GM21529 (cell line): ENCODE measurements around the gene REPS1.
"Not testable (repeated sequence)": the region's sequence is repeated elsewhere in the genome, so short reads cannot be mapped to it uniquely, and the experiment has no call there.

Experiments used
- ATAC-seq: cut with Tn5 transposase; IDR thresholded peaks from one replicate; pipeline ENCODE4 v1.9.1; 2021; ENCODE audit not compliant: unreplicated experiment

Gene REPS1

DNA sequence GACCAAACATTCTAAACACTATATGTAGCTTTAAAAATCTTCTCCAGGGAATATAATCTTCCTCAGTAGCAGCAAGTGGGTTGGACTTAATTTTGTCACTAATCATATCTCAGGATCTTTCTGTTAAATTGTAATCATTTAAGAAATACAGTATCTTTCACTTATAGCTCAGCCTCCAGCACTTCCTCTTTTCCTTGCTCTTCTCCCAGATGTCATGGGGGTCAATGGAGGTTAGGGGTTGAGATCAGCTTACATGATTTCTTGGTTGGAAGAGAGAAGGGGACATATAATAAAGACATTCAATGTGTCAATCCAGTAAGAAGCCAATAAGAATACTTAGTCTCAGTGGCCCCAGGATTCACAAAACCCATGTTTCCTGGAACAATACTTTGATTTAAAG lies 15.7 kb upstream of the REPS1 start:
- no peak for ATAC-seq

DNA sequence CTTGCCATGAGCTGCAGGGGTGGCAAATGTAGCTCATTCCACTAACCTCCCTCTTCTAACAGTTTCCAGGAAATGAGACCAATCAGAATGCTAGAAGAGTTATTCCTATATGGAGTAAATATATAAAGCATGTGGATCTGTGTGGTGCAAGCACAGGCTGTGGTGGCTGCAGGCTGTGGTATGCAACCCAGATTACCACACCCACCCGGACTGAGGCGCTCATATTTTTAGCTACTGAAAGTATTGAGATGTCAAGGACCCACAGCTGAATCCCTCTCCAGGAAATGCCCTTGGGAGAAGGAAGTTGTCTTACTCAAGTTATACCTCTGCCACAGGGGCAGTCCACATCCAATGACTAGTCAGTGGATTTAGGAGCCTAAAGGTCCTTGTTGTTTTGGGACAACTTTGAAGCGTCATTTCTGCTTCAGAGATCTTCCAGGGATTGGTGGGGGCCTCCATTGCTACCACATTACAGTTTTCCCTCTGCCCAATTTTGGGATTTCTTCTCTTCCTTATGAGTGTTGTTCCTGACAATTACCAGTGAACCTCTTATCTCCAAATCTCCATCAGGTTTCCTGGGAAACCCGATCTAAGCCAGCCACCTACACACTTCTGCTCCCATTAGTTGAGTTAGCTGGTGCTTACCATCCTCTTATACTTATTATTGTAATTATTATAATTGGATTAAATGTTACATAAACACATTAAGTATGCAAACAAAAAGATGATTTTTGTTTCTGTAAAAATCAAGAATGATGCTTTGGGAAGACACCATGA lies 12.1 kb upstream of the REPS1 start:
- ATAC-seq = no peak

DNA sequence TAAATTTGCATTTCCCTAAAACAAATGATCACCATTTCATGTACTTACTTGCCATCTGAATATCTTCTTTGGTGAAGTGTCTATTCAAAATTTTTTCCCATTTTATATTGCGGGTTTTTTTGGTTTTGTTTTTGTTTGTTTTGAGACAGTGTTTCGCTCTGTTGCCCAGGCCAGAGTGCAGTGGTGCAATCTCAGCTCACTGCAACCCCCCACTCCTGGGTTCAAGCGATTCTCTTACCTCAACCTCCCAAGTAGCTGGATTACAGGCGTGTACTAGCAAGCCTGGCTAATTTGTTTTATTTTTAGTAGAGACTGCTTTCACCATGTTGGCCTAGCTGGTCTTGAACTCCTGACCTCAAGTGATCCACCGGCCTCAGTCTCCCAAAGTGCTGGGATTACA lies 9.1 kb upstream of the REPS1 start:
- no peak for ATAC-seq

DNA sequence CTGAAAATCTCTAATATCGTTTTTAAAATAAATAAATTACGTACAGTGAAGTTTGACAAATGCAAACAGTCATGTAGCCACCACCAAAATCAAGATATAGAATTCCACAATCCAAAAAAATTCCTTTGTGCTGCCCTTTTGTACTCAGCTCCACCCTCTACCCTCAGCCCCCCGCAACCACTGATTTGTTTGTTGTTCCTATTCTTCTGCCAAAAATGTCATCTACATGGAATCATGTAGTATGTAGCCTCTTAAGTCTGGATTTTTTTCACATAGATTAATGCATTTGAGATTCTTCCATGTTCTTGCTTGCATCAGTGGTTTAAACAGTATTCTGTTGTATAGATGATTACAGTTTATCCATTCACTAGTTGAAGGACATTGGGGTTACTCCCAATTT lies 8.5 kb upstream of the REPS1 start:
- ATAC-seq = no peak

DNA sequence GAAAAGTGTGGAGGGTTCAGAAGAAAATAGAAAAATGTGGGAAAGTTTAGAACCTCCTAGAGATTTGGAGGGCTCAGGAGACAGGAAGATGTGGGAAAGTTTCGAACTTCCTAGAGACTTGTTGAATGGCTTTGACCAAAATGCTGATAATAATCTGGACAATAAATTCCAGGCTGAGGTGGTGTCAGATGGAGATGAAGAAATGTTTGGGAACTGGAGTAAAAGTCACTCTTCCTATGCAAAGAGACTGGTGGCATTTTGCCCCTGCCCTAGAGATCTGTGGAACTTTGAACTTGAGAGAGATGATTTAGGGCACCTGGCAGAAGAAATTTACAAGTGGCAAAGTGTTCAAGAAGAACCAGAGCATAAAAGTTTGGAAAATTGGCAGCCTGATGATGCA lies 5.4 kb upstream of the REPS1 start:
- not testable (repeated sequence) for ATAC-seq

DNA sequence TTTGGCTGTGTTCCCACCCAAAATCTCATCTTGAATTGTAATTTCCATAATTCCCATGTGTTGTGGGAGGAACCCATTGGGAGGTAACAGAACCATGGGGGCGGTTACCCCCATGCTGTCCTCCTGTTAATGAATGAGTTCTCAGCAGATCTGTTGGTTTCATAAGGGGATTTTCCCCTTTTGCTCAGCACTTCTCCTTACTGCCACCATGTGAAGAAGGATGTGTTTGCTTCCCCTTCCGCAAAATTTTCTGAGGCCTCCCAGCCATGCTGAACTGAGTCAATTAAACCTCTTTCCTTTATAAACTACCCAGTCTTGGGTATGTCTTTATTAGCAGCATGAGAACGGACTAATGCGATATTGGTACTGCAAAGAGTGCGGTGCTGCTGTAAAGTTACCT lies 4.9 kb upstream of the REPS1 start:
- not testable (repeated sequence) for ATAC-seq

DNA sequence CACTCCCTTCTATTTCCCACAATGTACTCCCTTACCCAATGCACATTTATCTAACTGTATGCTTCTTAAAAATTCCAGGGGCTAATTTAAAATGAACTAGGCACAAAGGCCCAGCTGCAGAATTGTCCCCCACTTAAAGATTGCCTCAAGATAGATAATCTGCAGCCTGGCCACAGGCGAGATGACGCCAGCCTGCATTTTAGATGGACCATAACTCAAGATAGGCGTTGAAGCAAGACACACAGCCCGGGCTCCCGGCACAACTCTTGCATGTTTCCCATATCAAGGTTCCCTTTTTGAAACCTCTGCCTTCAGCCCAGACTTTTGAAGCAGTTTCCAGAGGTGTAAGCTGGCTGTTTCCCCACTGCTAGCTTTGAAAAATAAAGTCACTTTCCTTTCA lies 3.2 kb upstream of the REPS1 start:
- no peak for ATAC-seq

DNA sequence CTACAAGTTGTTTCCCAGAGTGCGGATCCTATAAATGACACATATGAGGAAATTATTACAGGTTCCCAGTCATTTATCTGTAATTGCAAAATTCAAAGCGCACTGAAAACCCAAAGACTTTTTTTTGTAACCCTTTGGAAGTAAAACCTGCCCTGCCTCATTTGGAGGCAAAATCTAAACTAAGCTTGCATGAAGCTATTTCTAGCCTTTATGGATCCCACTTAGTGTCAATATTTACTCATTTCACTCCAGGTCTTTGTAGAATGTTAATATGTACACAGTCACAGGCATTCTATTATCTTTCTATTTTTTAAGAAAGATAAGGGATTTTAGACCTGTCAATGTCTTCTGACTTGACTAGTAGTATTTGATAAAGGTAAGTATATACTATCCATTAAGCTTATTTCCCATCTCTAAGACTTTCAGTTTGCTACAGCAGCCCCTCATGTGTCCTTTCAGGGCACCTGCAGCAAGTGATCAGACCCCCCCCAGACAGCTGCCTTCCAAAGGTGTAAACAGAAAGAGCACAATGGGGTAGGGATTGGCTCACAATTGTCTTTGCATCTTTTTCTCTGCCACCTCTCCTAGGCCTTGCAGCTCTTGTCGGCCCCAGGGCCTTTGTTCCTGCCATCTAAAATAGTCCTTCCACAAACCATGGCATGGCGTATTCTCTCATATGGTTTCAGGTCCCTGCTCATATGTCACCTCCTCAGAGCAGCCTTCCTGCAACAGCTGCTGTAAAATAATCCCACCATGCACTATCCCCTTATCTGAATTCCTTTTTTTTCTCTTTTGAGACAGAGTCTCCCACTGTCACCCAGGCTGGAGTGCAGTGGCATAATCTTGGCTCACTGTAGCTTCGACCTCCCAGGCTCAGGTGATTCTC lies 1.3 kb upstream of the REPS1 start:
- ATAC-seq = no peak

DNA sequence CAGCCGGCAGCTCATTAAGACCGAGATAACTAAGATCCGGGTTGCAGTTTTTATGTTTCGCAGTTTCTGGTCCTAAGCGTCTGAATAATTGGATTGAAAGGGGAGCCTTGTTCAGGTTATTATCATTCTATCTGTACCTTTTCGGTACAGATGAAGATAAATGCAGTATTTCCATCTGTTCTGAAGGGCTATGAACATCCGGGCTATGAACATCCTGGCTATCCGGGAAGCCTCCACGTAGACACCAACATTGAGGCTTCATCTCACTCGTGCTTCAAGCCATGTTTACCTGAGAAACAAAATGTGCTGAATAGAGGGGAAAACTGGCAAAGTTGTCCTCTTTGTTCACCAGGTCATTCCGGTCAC lies 399 bp upstream of the REPS1 start:
- ATAC-seq = peak; percentile 6

DNA sequence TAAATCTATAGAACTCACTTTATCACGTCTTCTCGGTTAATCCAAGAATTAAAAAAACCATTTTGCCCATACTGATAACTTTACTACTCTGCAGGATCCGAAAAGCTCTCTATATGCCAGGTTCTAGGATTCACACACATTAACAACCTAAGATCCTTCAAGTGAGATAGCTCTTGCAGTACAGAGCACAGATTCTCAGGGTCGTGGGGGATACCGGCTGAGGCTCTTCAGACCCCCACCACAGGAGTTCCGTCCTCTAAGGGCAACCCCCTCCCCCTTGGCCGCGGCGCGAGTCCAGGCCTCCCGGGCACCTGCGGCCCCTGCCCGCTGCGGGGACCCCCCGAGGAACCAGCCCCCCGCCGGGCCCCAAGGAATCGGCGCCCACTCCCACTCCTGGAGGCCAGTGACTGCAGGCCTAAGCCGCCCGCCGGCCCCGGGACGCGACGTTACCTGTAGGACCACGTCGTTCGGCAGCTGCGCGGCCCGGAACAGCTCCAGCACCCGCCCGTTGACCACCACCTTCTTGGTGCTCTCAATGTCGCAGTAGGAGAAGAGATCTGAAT lies 892 bp downstream of the REPS1 start:
- ATAC-seq = no peak

DNA sequence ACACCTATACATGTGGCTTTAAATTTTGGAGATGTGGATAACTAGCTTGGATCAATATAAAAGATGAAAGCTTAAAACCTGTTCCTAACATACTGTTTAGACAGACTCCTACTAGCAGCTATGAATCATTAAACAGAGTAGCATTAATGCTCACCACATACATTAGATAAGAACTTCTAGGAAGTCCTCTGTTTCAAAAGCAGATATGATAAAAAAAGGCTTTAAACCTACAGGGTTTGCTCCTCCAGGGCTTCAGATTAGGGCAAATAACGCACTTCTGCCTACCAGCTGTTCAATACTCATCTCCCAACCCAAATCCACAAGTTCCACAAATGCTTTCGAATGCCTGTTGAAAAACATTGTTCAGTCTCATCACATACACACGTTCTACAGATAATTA lies 1.5 kb downstream of the REPS1 start:
- ATAC-seq = no peak

DNA sequence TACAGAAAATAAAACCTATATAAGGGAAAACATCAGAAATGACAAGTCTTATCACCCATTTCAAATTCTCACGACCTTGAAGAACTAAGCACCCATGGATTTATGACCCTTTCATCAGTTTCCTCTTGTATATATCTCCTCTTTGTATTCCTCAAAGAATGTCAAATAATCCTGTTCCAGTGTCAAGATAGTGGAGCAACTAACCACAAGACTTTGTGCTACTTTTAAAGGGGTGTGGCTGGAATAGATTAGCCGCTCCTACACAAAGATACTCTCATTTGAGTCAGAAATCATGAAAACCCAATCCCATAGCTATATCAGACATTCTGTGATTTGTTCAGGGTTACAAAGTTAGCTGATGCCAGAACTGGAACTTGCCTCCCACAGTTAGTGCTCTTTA lies 6.6 kb downstream of the REPS1 start:
- no peak for ATAC-seq

DNA sequence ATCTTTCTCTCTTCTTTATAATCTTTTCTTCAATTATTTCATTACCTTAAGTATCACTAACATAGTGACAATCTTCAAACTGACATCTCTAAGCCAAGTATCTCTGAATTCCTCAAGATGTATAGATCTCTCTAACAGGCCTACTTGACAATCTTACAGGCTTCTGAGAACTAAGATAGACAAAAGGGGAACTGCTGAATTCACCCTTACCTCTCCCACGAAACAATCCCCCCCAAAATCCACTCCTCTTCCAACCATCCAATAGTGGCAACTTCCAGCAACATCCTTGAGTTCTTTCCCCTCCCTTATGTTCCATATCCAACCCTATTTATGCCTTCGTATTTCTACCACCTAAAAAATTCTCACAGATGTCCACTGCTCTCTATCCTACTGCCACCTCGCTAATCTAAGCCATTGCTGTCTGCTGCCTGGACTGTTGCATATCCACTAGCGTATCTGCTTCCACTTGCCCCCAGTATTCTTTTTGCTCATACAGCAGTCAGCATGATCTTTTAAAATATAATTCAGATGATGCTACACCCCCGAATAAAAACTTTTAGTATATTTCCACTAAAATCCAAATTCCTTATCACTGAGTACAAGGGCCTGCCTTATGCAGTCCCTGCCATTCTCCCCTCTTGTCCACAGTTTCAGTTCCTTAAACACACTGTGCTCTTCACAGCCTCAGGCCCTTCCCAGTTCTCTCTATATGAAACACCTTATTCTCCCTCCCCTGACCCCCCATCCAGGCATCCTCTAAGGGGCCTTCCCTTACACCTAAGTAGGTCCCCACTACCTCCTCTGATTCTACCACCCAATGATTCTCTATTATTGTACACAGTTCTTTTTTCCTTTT lies 8.0 kb downstream of the REPS1 start:
- peak; percentile 67 for ATAC-seq

DNA sequence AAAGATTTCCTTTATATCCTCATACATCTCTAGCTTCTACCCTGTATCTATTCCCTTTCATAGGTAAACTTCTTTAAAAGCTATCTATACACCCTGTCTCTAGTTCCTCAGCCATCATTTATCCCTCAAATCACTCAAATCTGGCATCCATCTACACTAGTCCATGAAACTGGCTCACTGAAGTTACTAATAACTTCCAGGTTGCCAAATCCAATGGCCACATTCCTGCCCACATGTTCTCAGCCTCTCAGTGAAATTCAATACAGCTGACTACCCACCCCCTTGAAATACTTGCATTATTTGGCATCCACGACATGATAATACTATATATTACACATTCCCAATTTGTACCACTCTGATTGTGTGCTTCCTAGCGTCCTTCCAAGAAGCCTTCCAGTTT lies 8.7 kb downstream of the REPS1 start:
- ATAC-seq = no peak

DNA sequence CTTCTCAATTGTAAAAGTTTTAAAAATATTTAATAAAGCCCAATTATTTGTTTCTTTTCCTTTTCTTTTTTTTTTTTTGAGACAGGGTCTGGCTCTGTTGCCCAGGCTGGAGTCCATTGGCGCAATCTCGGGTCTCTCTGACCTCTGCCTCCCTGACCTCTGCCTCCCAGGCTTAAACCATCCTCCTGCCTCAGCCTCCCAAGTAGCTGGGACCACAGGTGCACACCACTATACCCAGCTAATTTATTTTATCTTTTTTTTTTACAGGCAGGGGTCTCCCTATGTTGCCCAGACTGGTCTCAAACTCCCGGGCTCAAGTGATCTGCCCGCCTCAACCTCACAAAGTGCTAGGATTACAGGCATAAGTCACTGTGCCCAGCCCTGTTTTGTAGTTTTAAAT lies 9.8 kb downstream of the REPS1 start:
- ATAC-seq = no peak

DNA sequence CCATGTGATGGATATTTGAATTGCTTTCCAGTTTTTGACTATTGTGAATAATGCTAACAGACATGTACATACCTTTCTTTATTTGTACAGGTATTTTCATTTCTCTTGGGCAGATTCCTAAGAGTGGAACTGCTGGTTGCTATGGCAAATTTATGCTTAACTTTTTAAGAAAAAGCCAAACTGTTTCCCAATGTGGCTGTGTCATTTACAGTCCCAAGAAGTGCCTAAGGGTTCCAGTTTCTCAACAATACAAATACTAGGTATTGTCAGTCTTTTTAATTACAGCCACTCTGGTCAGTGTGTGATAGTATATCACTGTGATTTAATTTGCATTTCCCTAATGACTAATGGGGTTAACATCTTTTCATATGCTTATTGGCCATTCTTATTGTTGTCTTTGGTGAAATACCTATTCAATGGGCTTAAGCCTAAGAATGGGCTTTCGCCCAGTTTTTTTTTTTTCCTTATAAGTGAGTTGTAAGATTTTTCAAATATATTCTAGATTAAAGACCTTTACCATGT lies 10.3 kb downstream of the REPS1 start:
- no peak for ATAC-seq

DNA sequence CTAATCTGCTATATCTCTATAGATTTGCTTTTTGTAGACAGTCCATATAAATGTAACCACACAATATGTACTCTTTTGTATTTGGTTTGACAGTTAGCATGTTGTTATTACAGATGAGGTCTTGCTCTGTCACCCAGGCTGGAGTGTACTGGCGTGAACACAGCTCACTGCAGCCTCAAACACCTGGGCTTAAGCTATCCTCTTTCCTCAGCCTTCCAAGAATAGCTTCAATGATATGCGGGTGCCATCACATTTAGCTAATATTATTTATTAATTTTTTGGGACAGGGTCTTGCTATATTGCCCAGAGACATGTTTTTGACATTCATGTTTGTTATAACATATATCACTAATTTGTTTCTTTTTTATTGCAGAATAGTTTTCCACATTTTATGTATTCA lies 10.8 kb downstream of the REPS1 start:
- no peak for ATAC-seq

DNA sequence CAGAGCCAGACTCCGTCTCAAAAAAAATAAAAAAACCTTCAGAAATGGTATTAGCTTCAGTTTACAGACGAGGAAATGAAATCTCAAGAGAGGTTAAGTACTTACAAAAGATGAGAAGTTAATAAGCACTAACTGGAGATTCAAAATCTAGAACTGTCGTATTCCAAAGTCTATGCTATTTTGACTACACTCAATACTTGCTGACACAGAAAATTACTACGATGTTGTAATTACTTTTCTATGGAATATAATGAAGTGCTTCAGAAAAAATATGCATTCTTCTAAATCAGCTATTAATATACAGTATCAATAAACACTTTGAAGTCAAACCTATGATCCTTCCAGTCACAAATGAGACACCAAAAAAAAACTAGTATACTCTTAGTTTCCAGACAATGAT lies 12.2 kb downstream of the REPS1 start:
- ATAC-seq = no peak

DNA sequence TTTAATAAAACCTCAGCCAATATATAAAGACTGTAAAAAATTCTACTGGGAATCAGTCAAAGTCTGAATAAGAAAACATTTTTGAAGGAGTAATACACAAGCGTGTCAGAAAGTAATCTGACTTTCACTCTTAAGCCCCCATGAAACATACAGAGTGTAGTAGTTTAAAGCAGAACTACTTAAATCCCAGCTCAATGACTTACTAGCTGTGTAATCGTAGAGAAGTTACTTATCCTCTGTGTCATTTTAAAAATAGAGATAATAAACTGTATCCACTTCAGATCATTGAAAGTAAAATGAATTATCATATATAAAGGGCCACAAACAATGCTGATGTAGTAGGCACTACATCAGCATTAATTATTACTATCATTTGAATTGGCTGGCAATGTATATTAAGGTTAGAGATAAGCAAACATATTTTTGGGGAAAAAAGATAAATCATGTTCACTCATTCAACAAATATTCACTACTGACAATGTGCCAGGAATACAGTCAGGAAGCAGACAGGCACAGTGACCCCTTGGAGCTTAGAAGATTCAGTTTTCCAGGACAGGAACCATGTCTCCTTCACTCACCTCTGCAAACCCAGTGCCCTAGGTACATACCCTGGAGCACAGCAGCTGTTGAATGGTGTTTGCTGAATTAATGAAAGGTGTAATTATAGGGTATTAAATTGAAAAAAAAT lies 14.4 kb downstream of the REPS1 start:
- ATAC-seq = no peak

DNA sequence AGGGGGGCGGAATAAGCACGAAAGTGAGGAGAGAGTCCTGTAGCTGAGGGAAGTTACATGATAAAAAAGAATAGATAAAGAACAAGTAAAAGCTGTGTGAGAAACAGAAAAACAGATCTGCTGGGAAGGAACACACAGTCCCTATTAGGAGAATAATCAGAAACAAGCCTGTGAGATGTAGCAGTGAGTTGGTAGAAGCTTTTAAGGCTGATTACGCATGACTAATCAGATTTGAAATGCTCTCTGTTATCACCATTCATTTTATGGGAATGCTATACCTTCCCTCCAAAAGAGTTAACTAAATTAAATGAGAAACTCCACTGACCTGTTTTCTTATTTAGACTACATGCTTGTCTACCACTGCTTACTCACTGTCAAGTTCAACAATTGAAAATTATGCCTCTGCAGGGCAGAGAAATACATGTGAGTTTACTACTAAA lies 15.8 kb downstream of the REPS1 start:
- ATAC-seq = no peak
